Peyer's patch (tissue), 4 donors: ENCODE measurements around the gene UTP4. TPM values are rescaled to one million over a fixed set of nuclear protein-coding genes. Genes with fewer than 3 reads are reported as not detected.

Experiments
- DNase-seq, 3 donors: peaks; one replicate each; pipeline ENCODE4 v3.0.0-alpha.2; 2017 to 2019
- H3K27ac ChIP-seq, 4 donors: fragments of 200-600 bp; sonication (generic); one replicate each; pipeline ENCODE4 v1.5.1; 2016 to 2019
- H3K27me3 ChIP-seq, 2 donors: fragments of 200-600 bp; sonication (generic); one replicate each; pipeline ENCODE4 v1.5.1; 2019
- H3K36me3 ChIP-seq, 3 donors: fragments of 200-600 bp; sonication (generic); one replicate each; pipeline ENCODE4 v1.5.1; 2016 to 2019
- H3K4me1 ChIP-seq, 4 donors: fragments of 200-600 bp; sonication (generic); one replicate each; pipeline ENCODE4 v1.5.1; 2016 to 2019
- H3K4me3 ChIP-seq, 4 donors: fragments of 200-600 bp; sonication (generic); 1 replicate in 3 of 4; 2 replicates in 1 of 4; pipeline ENCODE4 v1.5.1; 2016 to 2019; ENCODE audit warnings: mild to moderate bottlenecking in 1 of 4
- H3K9me3 ChIP-seq, 4 donors: fragments of 200-600 bp; sonication (generic); one replicate each; pipeline ENCODE4 v1.5.1; 2016 to 2019; ENCODE audit warnings: mild to moderate bottlenecking in 1 of 4
- POLR2A ChIP-seq, 2 donors: fragments of 450-650 bp; IDR thresholded peaks; one replicate each; pipeline ENCODE4 v1.5.1; 2017; ENCODE audit warnings: antibody characterized with exemption in 2 of 2, mild to moderate bottlenecking in 2 of 2, moderate library complexity in 2 of 2
- total RNA-seq, 4 donors: library from RNA; depleted of rRNA; stranded (reverse); fragments of >200 nt; gene quantifications; one replicate each; pipeline ENCODE4 v1.1.0, GENCODE V29; 2016
- TF ChIP-seq, protein P1 (sequence below), 6 experiments: fragments of 450-650 bp in 4 of 6; fragments of 200-600 bp in 2 of 6; sonication (generic) in 1 of 6; IDR thresholded peaks; one replicate each; pipeline ENCODE4 v1.5.1; 2017 to 2019; ENCODE audit warnings: antibody characterized with exemption in 6 of 6, mild to moderate bottlenecking in 3 of 6, moderate library complexity in 1 of 6

UTP4 gene
- total RNA-seq, 4 donors from 2014 or later: 8.9 to 19.4 (median 13.1) TPM

DNA sequence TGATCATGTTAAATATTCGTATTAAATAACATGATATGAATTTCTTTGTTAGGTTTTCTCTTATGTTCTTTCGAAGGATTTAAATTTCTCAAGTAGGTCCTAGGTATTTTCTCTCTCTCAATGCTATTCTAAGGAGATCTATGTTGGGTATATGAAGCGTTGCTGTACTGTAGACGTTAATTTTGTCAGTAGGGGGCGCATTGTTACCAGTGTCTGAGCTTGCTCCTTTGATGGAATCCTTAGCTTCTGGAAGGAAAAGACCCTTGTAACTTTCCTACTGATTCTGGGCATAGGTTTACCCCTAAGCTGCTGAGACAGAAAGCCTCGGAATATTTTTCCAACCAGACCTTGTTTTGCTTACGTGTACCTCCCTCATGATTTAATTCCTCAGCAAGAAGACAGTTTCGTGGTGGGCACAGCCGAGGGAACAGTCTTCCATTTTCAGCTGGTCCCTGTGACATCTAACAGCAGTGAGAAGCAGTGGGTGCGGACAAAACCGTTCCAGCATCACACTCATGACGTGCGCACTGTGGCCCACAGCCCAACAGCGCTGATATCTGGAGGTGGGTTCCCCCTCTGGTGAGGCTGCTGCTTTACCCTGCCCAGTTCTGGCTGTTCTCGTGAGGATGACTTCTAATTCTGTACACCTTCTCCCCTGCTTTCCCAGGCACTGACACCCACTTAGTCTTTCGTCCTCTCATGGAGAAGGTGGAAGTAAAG, 17.9 kb downstream of the UTP4 start:
- Histone ChIP-seq H3K4me1 (no peaks in the 10 kb centered on the region), H3K4me3 (no peak overlapping the region), H3K27ac (no peak overlapping the region), H3K9me3 (no peaks in the 10 kb centered on the region), H3K36me3 (peaks cover 0 to 63% (median 0%) of the 10 kb centered on the region in 3 donors), H3K27me3 (no peaks in the 10 kb centered on the region)
- peak in 2 of 3 donors; percentile 46 to 82 for DNase-seq
- TF ChIP-seq, protein P1, sequence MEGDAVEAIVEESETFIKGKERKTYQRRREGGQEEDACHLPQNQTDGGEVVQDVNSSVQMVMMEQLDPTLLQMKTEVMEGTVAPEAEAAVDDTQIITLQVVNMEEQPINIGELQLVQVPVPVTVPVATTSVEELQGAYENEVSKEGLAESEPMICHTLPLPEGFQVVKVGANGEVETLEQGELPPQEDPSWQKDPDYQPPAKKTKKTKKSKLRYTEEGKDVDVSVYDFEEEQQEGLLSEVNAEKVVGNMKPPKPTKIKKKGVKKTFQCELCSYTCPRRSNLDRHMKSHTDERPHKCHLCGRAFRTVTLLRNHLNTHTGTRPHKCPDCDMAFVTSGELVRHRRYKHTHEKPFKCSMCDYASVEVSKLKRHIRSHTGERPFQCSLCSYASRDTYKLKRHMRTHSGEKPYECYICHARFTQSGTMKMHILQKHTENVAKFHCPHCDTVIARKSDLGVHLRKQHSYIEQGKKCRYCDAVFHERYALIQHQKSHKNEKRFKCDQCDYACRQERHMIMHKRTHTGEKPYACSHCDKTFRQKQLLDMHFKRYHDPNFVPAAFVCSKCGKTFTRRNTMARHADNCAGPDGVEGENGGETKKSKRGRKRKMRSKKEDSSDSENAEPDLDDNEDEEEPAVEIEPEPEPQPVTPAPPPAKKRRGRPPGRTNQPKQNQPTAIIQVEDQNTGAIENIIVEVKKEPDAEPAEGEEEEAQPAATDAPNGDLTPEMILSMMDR (IDR thresholded peaks at IDR 0.05): peak; percentile 42 to 95 (median 86)
- TF ChIP-seq POLR2A (IDR thresholded peaks at IDR 0.05): no peak

DNA sequence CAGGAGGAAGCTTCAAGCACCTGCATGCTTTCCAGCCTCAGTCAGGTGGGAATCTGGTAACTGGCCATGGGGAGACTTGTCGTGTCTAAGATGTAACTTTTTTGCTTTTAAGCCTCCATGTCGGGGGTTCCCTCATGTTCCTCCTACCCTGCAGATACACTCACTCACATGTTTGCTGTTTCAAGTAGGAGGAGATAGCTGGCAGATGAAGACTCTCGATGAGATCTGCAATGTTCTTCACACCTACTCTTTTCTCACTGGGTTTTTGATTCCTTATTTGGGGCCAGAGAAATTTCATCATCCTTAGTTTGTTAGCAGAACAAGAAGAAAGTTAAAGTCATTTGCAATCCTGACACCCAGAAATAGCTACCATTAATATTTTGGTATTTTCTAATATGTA, 24.7 kb downstream of the UTP4 start:
- DNase-seq: no peak
- H3K36me3 ChIP-seq: peaks cover 0 to 76% (median 0%) of the 10 kb centered on the region in 3 donors
- H3K27ac ChIP-seq: no peak overlapping the region
- H3K9me3 ChIP-seq: no peaks in the 10 kb centered on the region
- no peaks in the 10 kb centered on the region for H3K4me1 ChIP-seq
- no peak for TF ChIP-seq POLR2A (IDR thresholded peaks at IDR 0.05)
- TF ChIP-seq, protein P1 (IDR thresholded peaks at IDR 0.05): no peak
- H3K27me3 ChIP-seq: no peaks in the 10 kb centered on the region
- no peak overlapping the region for H3K4me3 ChIP-seq

DNA sequence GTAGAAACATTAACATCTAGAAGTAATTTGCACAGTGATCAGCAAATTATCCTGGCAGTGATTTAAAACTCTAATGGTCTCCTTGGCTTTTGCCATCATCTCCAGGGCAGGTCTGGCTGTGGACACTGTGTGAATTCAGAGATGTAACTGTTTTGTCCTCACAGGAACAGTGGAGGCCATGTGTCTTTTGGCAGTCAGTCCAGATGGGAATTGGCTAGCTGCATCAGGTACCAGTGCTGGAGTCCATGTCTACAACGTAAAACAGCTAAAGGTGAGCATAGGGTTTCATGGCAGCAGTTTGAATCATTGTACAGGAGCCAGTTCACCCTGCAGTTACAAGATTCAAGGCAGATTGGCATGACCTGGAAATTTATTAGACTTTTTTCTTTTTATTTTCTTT, 27.7 kb downstream of the UTP4 start:
- H3K27me3 ChIP-seq: no peaks in the 10 kb centered on the region
- DNase-seq: no peak
- H3K9me3 ChIP-seq: no peaks in the 10 kb centered on the region
- no peak overlapping the region for H3K27ac ChIP-seq
- peaks cover 0 to 63% (median 0%) of the 10 kb centered on the region in 3 donors for H3K36me3 ChIP-seq
- TF ChIP-seq POLR2A (IDR thresholded peaks at IDR 0.05): no peak
- TF ChIP-seq, protein P1 (IDR thresholded peaks at IDR 0.05): no peak
- no peaks in the 10 kb centered on the region for H3K4me1 ChIP-seq
- H3K4me3 ChIP-seq: no peak overlapping the region

DNA sequence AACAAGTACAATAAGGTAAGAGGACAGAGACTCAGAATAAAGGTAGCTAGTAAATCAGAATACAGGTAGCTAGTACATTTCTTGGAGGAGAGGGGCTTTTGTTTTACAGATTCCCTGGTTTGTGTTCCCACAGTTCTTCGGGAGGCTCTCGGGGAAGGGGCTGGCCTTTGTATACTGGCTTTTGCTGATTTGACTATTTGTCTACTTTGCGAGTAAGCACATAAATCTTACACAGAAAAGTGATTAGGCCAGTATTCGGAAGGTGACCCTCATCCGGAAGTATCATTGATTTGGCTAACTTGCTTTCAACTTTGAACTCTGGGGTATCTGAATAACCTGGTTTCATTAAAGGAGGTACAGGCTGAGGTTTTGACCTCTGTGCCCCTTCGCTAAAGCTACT, 33.1 kb downstream of the UTP4 start:
- Histone ChIP-seq H3K27me3 (no peaks in the 10 kb centered on the region), H3K4me1 (peaks cover 0 to 7% (median 0%) of the 10 kb centered on the region in 4 donors), H3K9me3 (no peaks in the 10 kb centered on the region), H3K4me3 (no peak overlapping the region), H3K36me3 (peaks cover 0 to 59% (median 0%) of the 10 kb centered on the region in 3 donors), H3K27ac (no peak overlapping the region)
- no peak for DNase-seq
- TF ChIP-seq, protein P1 (IDR thresholded peaks at IDR 0.05): no peak
- TF ChIP-seq POLR2A (IDR thresholded peaks at IDR 0.05): no peak

DNA sequence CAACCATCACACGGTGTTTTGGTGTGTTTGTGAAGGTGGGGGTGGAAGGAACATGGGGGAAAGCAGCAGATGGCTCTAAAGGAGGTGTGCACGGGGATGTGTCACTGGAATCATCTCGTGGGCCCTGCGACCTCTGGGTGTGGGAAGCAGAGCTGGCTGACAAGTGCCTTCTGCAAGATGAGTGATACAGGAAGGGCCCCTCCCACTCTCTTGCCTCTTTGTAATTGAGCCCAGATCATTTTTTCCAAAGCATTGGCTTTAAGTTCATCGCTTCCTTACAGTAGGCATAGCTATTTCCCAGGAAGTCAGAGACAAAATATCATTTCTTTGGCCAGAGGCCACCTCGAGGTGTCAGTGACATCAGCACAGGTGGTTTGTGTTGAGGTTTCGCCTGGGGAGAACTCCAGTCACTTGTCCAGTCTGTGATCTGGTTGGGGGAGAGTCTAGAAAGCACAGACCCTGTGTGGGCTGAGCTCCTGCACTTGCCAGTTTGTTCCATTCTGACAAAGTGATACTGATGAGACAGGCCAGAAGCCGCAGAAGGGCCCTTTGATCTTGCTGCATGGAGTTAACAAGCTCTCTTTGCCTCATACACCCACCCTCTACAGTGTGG, 33.9 kb downstream of the UTP4 start:
- H3K27me3 ChIP-seq: no peaks in the 10 kb centered on the region
- no peak overlapping the region for H3K27ac ChIP-seq
- peaks cover 0 to 52% (median 0%) of the 10 kb centered on the region in 3 donors for H3K36me3 ChIP-seq
- TF ChIP-seq POLR2A (IDR thresholded peaks at IDR 0.05): no peak
- TF ChIP-seq, protein P1 (IDR thresholded peaks at IDR 0.05): no peak
- no peak for DNase-seq
- H3K4me3 ChIP-seq: no peak overlapping the region
- no peaks in the 10 kb centered on the region for H3K9me3 ChIP-seq
- peaks cover 0 to 7% (median 0%) of the 10 kb centered on the region in 4 donors for H3K4me1 ChIP-seq
